IMR-90 (cell line): ENCODE results near the gene FAM149B1.

Source experiments
- CEBPB ChIP-seq: IDR thresholded peaks from 2 replicates; pipeline ENCODE4 v1.6.1; 2012; ENCODE audit warnings: low read depth, low read length, improper control_type of control experiment
- CTCF ChIP-seq: conservative IDR thresholded peaks from 2 replicates; pipeline ENCODE4 v1.5.1; 2012; ENCODE audit warnings: mild to moderate bottlenecking, low read depth, low read length, improper control_type of control experiment
- ELK1 ChIP-seq: fragments of 150-350 bp; IDR thresholded peaks from 2 replicates; pipeline ENCODE4 v1.6.1; 2016; ENCODE audit warnings: low read depth, mild to moderate bottlenecking, low read length, moderate library complexity, borderline replicate concordance
- MXI1 ChIP-seq: IDR thresholded peaks from 2 replicates; pipeline ENCODE4 v1.6.1; 2012; ENCODE audit warnings: low read depth, mild to moderate bottlenecking, low read length, moderate library complexity, borderline replicate concordance
- NFE2L2 ChIP-seq: fragments of 150-350 bp; IDR thresholded peaks from 2 replicates; pipeline ENCODE4 v1.6.1; 2016; ENCODE audit warnings: low read depth, mild to moderate bottlenecking, low read length
- POLR2A ChIP-seq: IDR thresholded peaks from 2 replicates; pipeline ENCODE4 v1.6.1; 2012; ENCODE audit warnings: mild to moderate bottlenecking, low read depth, low read length
- RAD21 ChIP-seq: IDR thresholded peaks from 2 replicates; pipeline ENCODE4 v1.6.1; 2012; ENCODE audit warnings: low read length, improper control_type of control experiment
- RCOR1 ChIP-seq: IDR thresholded peaks from 2 replicates; pipeline ENCODE4 v1.6.1; 2012; ENCODE audit warnings: mild to moderate bottlenecking, low read length, improper control_type of control experiment; ENCODE audit not compliant: insufficient replicate concordance
- SMC3 ChIP-seq: fragments of 150-350 bp; IDR thresholded peaks from 2 replicates; pipeline ENCODE4 v1.6.1; 2016; ENCODE audit warnings: low read depth, mild to moderate bottlenecking, antibody characterized with exemption, low read length, moderate library complexity
- USF2 ChIP-seq: fragments of 150-350 bp; IDR thresholded peaks from 2 replicates; pipeline ENCODE4 v1.6.1; 2017; ENCODE audit warnings: mild to moderate bottlenecking, antibody characterized with exemption, low read length, low read depth

GRCh38 chr10:73211106-73211811 lies 43.3 kb downstream of the FAM149B1 start:
- TF ChIP-seq POLR2A, result no peak
- no peak for TF ChIP-seq CTCF
- TF ChIP-seq USF2, result no peak
- no peak for TF ChIP-seq CEBPB
- no peak for TF ChIP-seq RAD21
- TF ChIP-seq RCOR1, result no peak
- TF ChIP-seq ELK1, result no peak
- no peak for TF ChIP-seq MXI1
- TF ChIP-seq NFE2L2, result no peak
- no peak for TF ChIP-seq SMC3
